Heart left ventricle (tissue), 16 donors: ENCODE data around the gene C11orf98. TPM values are rescaled to one million over a fixed set of nuclear protein-coding genes. Genes with fewer than 3 reads are reported as not detected.

Source experiments
- ATAC-seq, 4 donors: fragments of 200-7000 bp; cut with Tn5 transposase; one replicate each; pipeline ENCODE4 v1.9.1; 2020 to 2022; ENCODE audit warnings: moderate library complexity in 4 of 4, mild to moderate bottlenecking in 3 of 4, moderate number of reproducible peaks in 1 of 4
- DNase-seq, 5 donors: peaks; one replicate each; pipeline ENCODE4 v3.0.0-alpha.2; 2020
- H3K27ac ChIP-seq, 12 donors: fragments of 200-600 bp; sonication (generic) in 4 of 12; one replicate each; pipeline versions ENCODE4 v1.5.0 to v1.8.0; 2016 to 2022; ENCODE audit warnings: mild to moderate bottlenecking in 2 of 12
- H3K27me3 ChIP-seq, 9 donors: fragments of 200-600 bp; sonication (generic) in 2 of 9; one replicate each; pipeline versions ENCODE4 v1.5.1 to v1.8.0; 2016 to 2022; ENCODE audit warnings: mild to moderate bottlenecking in 3 of 9
- H3K36me3 ChIP-seq, 9 donors: fragments of 200-600 bp; sonication (generic) in 2 of 9; one replicate each; pipeline versions ENCODE4 v1.5.0 to v1.8.0; 2018 to 2022; ENCODE audit warnings: mild to moderate bottlenecking in 2 of 9
- H3K4me1 ChIP-seq, 12 donors: fragments of 200-600 bp; sonication (generic) in 4 of 12; one replicate each; pipeline versions ENCODE4 v1.5.0 to v1.8.0; 2016 to 2022; ENCODE audit warnings: mild to moderate bottlenecking in 3 of 12
- H3K4me3 ChIP-seq, 12 donors: fragments of 200-600 bp; sonication (generic) in 4 of 12; one replicate each; pipeline versions ENCODE4 v1.5.0 to v1.8.0; 2017 to 2022; ENCODE audit warnings: mild to moderate bottlenecking in 9 of 12, moderate library complexity in 4 of 12
- H3K9me3 ChIP-seq, 12 donors: fragments of 200-600 bp; sonication (generic) in 4 of 12; one replicate each; pipeline versions ENCODE4 v1.5.0 to v1.8.0; 2016 to 2022; ENCODE audit warnings: mild to moderate bottlenecking in 1 of 12
- POLR2A ChIP-seq, 2 donors: fragments of 450-650 bp; IDR thresholded peaks; one replicate each; pipeline ENCODE4 v1.6.1; 2017; ENCODE audit warnings: antibody characterized with exemption in 2 of 2, mild to moderate bottlenecking in 2 of 2, moderate library complexity in 2 of 2
- WGBS, 4 donors: extraction: QIAGEN DNeasy Blood & Tissue Kit in 2 of 4; methylation state at CpG; one replicate each; pipeline versions ENCODE4 v1.1.5 to v1.1.7; 2013 to 2018; 5-methylcytosine and 5-hydroxymethylcytosine counted together
- intact Hi-C, 10 donors: fragments of 100-400 bp; cut with DNase I; formaldehyde crosslinking; loops; one replicate each; pipeline versions ENCODE4 v1.11.1 to v1.14.2; 2022
- long read RNA-seq, 3 donors: library from polyadenylated mRNA; unstranded; transcript quantifications; one replicate each; pipeline ENCODE4 v2.0.0, GENCODE V29; 2020 to 2021
- polyA plus RNA-seq, 2 donors: library from polyadenylated mRNA; stranded (reverse); fragments of 200-250 nt; gene quantifications; one replicate each; pipeline ENCODE4 v1.2.3, GENCODE V29; 2013
- total RNA-seq, 9 donors: library from RNA; depleted of rRNA in 2 of 9; stranded (reverse); fragments of >200 nt in 2 of 9; fragmentation: NEBNext Ultra II Directional in 3 of 9; extraction: Animal tissue kit (Norgen Biotek cat#: 25700) in 3 of 9; gene quantifications; one replicate each; pipeline versions ENCODE4 v1.1.0 to v1.2.4, GENCODE V29; 2016 to 2023
- TF ChIP-seq, protein P1 (sequence below), 12 donors: fragments of 200-600 bp; sonication (generic) in 4 of 12; IDR thresholded peaks; one replicate each; pipeline versions ENCODE4 v1.5.0 to v1.8.0; 2018 to 2022; ENCODE audit warnings: antibody characterized with exemption in 12 of 12, mild to moderate bottlenecking in 5 of 12
- donor health status: ischemic (EF 13 %, LVEDD 7.1; RV severe dilation, severe dysfunction).
- donor health status: healthy with polysubstance abuse.
- donor health status: DM: no; HTN: yes; CAD: no.
- donor health status: DM: no; HTN: no; CAD: no.
- donor health status: ischemic (EF 25% LVEDD 6.9; RV normal size, moderate dysfunction).
- donor health status: ischemic (EF 25% LVEDD 5.7; RV mildly dilated, moderate dysfunction).
- donor health status: healthy.
- donor health status: DM: yes; HTN: yes; CAD: no.
- donor health status: ischemic (EF 35%, LVEDD 5.7; RV mildly dilated, moderate dysfunction).
- donor health status: nonischemic (EF 11% LVEDD 7.7; RV severe dilation, severe dysfunction).
- donor health status: DM: yes; HTN: yes; CAD: no.
- donor health status: PGD.
- donor health status: ischemic (EF 29% LVEDD 5.4; RV normal size, mild dysfunction).
- donor health status: nonischemic (EF 23%, LVEDD 6.1; RV moderate dilation, normal function).

C11orf98 gene
- 10 to 100 TPM; 24.0 to 56.2 (median 28.5) TPM for total RNA-seq
- 100 to 1,000 TPM in 1 of 2 donors, 10 to 100 TPM in 1; 75.1 to 191 TPM for polyA plus RNA-seq
- long read RNA-seq, donor 1, transcript C11orf98-201 (4 exons, 654 nt), result major isoform, 10 of 12 reads
- long read RNA-seq, donor 1, partial matches to known transcripts, result 0 of 12 reads
- long read RNA-seq, donor 1, other reads (novel, unspliced or antisense), result 0 of 12 reads
- long read RNA-seq, donor 2, transcript C11orf98-201 (4 exons, 654 nt), result major isoform, 14 of 16 reads
- long read RNA-seq, donor 2, partial matches to known transcripts, result 1 of 16 reads
- long read RNA-seq, donor 2, other reads (novel, unspliced or antisense), result 0 of 16 reads
- long read RNA-seq, donor 3, transcript C11orf98-201 (4 exons, 654 nt), result major isoform, 30 of 31 reads
- long read RNA-seq, donor 3, partial matches to known transcripts, result 0 of 31 reads
- long read RNA-seq, donor 3, other reads (novel, unspliced or antisense), result 0 of 31 reads

GRCh38 chr11:62665075-62665598 lies at the start of gene C11orf98, which contains the start of gene CSKMT:
C11orf98 (minus strand) TSS chr11:62665210; CDS start chr11:62665169, 41 bp downstream.
CSKMT (plus strand) TSS chr11:62665312; CDS start chr11:62665880, 568 bp downstream.
- no peaks in the 10 kb centered on the region for H3K9me3 ChIP-seq
- TF ChIP-seq, protein P1, sequence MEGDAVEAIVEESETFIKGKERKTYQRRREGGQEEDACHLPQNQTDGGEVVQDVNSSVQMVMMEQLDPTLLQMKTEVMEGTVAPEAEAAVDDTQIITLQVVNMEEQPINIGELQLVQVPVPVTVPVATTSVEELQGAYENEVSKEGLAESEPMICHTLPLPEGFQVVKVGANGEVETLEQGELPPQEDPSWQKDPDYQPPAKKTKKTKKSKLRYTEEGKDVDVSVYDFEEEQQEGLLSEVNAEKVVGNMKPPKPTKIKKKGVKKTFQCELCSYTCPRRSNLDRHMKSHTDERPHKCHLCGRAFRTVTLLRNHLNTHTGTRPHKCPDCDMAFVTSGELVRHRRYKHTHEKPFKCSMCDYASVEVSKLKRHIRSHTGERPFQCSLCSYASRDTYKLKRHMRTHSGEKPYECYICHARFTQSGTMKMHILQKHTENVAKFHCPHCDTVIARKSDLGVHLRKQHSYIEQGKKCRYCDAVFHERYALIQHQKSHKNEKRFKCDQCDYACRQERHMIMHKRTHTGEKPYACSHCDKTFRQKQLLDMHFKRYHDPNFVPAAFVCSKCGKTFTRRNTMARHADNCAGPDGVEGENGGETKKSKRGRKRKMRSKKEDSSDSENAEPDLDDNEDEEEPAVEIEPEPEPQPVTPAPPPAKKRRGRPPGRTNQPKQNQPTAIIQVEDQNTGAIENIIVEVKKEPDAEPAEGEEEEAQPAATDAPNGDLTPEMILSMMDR (IDR thresholded peaks at IDR 0.05), result no peak
- TF ChIP-seq POLR2A (IDR thresholded peaks at IDR 0.05), result peak; percentile 91 to 97
- H3K27me3 ChIP-seq, result no peaks in the 10 kb centered on the region
- H3K36me3 ChIP-seq, result peaks cover 0 to 41% (median 27%) of the 10 kb centered on the region in 9 donors
- peak; percentile 95 to 97 (median 95) for DNase-seq
- peak; percentile 97 to 98 (median 98) for ATAC-seq
- H3K4me1 ChIP-seq, result peaks cover 5 to 45% (median 32%) of the 10 kb centered on the region in 12 donors
- intact Hi-C loops, result loop anchor here in 1 of 10 donors (2.0 to 5.0 kb wide), 2 partner anchors 18 to 42 kb away; partner anchors contain the start of genes BSCL2, GANAB and GNG3
- H3K4me3 ChIP-seq, result peak within 1 kb of the TSS; percentile 53 to 92 (median 83)
- 0 to 1% (median 0%) methylated on average over 41 to 47 of the region's 47 CpGs for WGBS, 4 donors
- H3K27ac ChIP-seq, result peak within 1 kb of the TSS; percentile 30 to 98 (median 90)

DNA sequence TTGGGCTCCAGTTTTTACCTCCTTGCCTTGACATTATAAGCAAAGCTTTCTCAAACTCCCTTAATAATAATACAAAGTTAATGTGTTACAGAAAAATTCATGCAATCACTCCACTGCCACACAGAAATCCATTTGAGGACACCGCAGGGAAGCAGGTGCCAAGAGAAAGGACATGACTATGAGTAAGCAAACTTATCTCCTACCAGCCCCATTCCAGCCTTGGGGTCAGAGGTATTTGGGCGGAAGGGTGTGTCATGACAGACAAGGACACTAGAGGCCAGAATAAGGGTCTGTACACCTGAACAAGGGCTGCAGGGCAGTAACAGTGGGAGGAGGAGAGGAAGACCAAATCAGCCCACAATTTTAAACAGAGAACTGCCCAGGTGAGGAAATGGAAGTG lies 48.3 kb upstream of the C11orf98 start:
- H3K36me3 ChIP-seq, result peaks cover 9 to 83% (median 80%) of the 10 kb centered on the region in 9 donors
- ATAC-seq, result no peak
- WGBS, 4 donors, result 52 to 64% (median 59%) methylated on average over 2 of the region's 2 CpGs

GRCh38 chr11:62712861-62713260 lies 47.9 kb upstream of the C11orf98 start:
- DNase-seq (no peak), ATAC-seq (no peak)
- Histone ChIP-seq H3K4me1 (peaks cover 0 to 48% (median 31%) of the 10 kb centered on the region in 12 donors), H3K9me3 (no peaks in the 10 kb centered on the region), H3K27ac (peak overlapping the region in 11 of 12 donors; percentile 32 to 80 (median 62)), H3K4me3 (no peak overlapping the region), H3K27me3 (no peaks in the 10 kb centered on the region), H3K36me3 (peaks cover 9 to 78% (median 75%) of the 10 kb centered on the region in 9 donors)
- intact Hi-C loops, result no loop called here
- TF ChIP-seq, protein P1 (IDR thresholded peaks at IDR 0.05), result no peak
- TF ChIP-seq POLR2A (IDR thresholded peaks at IDR 0.05), result no peak
- 57 to 79% (median 65%) methylated on average over 3 of the region's 3 CpGs for WGBS, 4 donors

More for the DNA sequence above, 48.3 kb upstream of the C11orf98 start:
- Histone ChIP-seq H3K27ac (peak overlapping the region; percentile 1 to 80 (median 62)), H3K4me1 (peaks cover 0 to 44% (median 28%) of the 10 kb centered on the region in 12 donors), H3K4me3 (no peak overlapping the region), H3K27me3 (no peaks in the 10 kb centered on the region), H3K9me3 (no peaks in the 10 kb centered on the region)
- TF ChIP-seq, protein P1 (IDR thresholded peaks at IDR 0.05), result no peak
- TF ChIP-seq POLR2A (IDR thresholded peaks at IDR 0.05), result no peak
- intact Hi-C loops, result no loop called here
- peak in 1 of 5 donors; percentile 35 for DNase-seq
